Measurements from ENCODE around the gene RPUSD1. TPM values are rescaled to one million over a fixed set of nuclear protein-coding genes. Genes with fewer than 3 reads are reported as not detected.
"Not testable (repeated sequence)": the region's sequence is repeated elsewhere in the genome, so short reads cannot be mapped to it uniquely, and the experiment has no call there.

Gene RPUSD1
- total and polyA plus RNA-seq, 12 donors = 1.1 to 40.1 (median 20.4) TPM

GRCh38 chr16:759110-759910 lies 28.9 kb downstream of the RPUSD1 start:
- Histone ChIP-seq H3K4me3 (no peak overlapping the region), H3K27me3 (no peaks in the 10 kb centered on the region), H3K27ac (no peak overlapping the region), H3K9me3 (replicated peaks in 1 of 3) (no peaks in the 10 kb centered on the region), H3K4me1 (replicated peaks in 1 of 2) (no peaks in the 10 kb centered on the region), H3K36me3 (replicated peaks in 1 of 2) (no peaks in the 10 kb centered on the region)
- WGBS, 4 donors = 84 to 88% (median 85%) methylated on average over 18 to 34 of the region's 34 CpGs
- DNase-seq = no peak
- intact Hi-C loops (cut with DNase I) = no loop called here
- TF ChIP-seq CTCF (IDR thresholded peaks at IDR 0.05) = no peak
- no peak for TF ChIP-seq POLR2A (IDR thresholded peaks at IDR 0.05)

- no peaks in the 10 kb centered on the region for H3K36me3 ChIP-seq (replicated peaks in 1 of 2)
- intact Hi-C loops (cut with DNase I) = no loop called here
- TF ChIP-seq CTCF (IDR thresholded peaks at IDR 0.05) (no peak), POLR2A (IDR thresholded peaks at IDR 0.05) (no peak)
- WGBS, 4 donors = 87 to 90% (median 89%) methylated on average over 5 of the region's 5 CpGs
- no peaks in the 10 kb centered on the region for H3K27me3 ChIP-seq
- H3K9me3 ChIP-seq (replicated peaks in 1 of 3) = no peaks in the 10 kb centered on the region
- no peak overlapping the region for H3K4me3 ChIP-seq
- no peak for DNase-seq
- no peak overlapping the region for H3K27ac ChIP-seq
- H3K4me1 ChIP-seq (replicated peaks in 1 of 2) = no peaks in the 10 kb centered on the region
These were observed 31.8 kb downstream of the RPUSD1 start for GRCh38 chr16:756428-756827.

DNA sequence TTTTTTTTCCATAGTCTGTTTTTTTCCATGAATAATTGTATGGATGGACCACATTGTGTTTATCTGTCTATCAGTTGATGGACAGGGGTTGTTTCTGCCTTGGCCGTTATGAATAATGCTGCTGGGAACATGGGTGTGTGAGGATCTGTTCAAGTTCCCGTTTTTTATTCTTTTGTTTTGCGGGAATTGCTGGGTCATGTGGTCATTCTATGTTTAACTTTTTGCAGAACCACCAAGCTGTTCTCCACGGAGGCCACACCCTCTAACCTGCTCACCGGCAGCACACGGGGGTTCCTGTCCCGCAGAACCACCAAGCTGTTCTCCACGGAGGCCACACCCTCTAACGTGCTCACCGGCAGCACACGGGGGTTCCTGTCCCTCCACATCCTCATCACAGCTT lies 33.5 kb downstream of the RPUSD1 start:
- TF ChIP-seq CTCF (IDR thresholded peaks at IDR 0.05) = no peak
- no peak for TF ChIP-seq POLR2A (IDR thresholded peaks at IDR 0.05)
- H3K4me3 ChIP-seq = no peak overlapping the region
- whole genome bisulfite sequencing, 4 donors = 51 to 58% (median 54%) methylated on average over 11 of the region's 11 CpGs

GRCh38 chr16:754121-754607 lies 34.0 kb downstream of the RPUSD1 start:
- H3K27me3 ChIP-seq; H3K9me3 ChIP-seq (replicated peaks in 1 of 3); H3K36me3 ChIP-seq (replicated peaks in 1 of 2); H3K4me3 ChIP-seq; H3K27ac ChIP-seq; DNase-seq; H3K4me1 ChIP-seq (replicated peaks in 1 of 2); intact Hi-C loops (cut with DNase I): not testable (repeated sequence)
- 73 to 91% (median 79%) methylated on average over 11 of the region's 11 CpGs for WGBS, 4 donors

More for the DNA sequence above, 33.5 kb downstream of the RPUSD1 start:
- H3K4me1 ChIP-seq (replicated peaks in 1 of 2) = no peaks in the 10 kb centered on the region
- H3K36me3 ChIP-seq (replicated peaks in 1 of 2) = no peaks in the 10 kb centered on the region
- intact Hi-C loops (cut with DNase I) = no loop called here
- no peak overlapping the region for H3K27ac ChIP-seq
- DNase-seq = no peak
- no peaks in the 10 kb centered on the region for H3K27me3 ChIP-seq
- no peaks in the 10 kb centered on the region for H3K9me3 ChIP-seq (replicated peaks in 1 of 3)

- no peaks in the 10 kb centered on the region for H3K36me3 ChIP-seq (replicated peaks in 1 of 2)
- DNase-seq = no peak
- 32 to 43% (median 38%) methylated on average over 10 of the region's 10 CpGs for WGBS, 4 donors
- no peak overlapping the region for H3K27ac ChIP-seq
- no peak overlapping the region for H3K4me3 ChIP-seq
- H3K9me3 ChIP-seq (replicated peaks in 1 of 3) = no peaks in the 10 kb centered on the region
- no peaks in the 10 kb centered on the region for H3K27me3 ChIP-seq
- no peaks in the 10 kb centered on the region for H3K4me1 ChIP-seq (replicated peaks in 1 of 2)
- intact Hi-C loops (cut with DNase I) = no loop called here
- no peak for TF ChIP-seq CTCF (IDR thresholded peaks at IDR 0.05)
- no peak for TF ChIP-seq POLR2A (IDR thresholded peaks at IDR 0.05)
These were observed 36.2 kb downstream of the RPUSD1 start for GRCh38 chr16:752007-752312.
